ENCODE measurements around the gene PROCA1.
A peak's percentile ranks its signal among the peaks of the same experiment; 100 is the strongest.
"Not testable (repeated sequence)": the region's sequence is repeated elsewhere in the genome, so short reads cannot be mapped to it uniquely, and the experiment has no call there.

PROCA1 gene

DNA sequence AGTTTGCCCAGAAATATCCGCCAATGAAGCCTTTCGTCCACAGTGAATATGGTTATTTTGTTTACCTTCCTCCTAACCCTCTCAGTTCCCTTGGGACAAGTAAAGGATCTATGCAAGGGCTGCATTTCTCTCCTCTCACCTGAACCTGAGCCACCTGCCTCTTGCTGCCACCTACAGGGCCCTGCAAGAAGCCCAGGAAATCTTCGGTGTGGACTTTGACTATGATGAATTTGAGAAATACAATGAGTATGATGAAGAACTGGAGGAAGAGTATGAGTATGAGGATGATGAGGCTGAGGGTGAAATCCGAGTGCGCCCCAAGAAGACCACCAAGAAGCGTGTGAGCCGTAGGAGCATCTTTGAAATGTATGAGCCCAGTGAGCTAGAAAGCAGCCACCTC is 35.7 kb downstream of the PROCA1 start:
- no peak for DNase-seq (ENCODE audit: low spot score)
- FAIRE-seq = no peak

DNA sequence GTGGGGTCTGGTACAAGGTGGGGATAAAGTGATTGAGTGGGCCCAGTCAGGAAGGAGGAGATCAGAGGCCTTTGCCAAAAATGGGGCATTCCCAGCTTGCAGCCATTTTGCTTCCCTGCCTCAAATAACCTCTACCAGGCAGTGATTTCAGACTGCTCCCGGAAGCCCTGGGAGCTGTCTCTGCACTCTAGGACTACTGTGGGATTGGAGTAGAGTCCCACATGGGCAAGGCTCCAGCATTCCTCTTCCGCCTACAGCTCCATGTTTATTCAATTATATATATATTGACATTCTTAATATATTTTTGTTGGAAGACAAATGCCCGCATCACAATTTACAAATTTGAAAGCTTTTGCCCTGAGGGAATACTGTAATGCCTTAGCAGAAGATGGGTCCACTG is 36.2 kb downstream of the PROCA1 start:
- FAIRE-seq = no peak
- DNase-seq (ENCODE audit: low spot score) = no peak

DNA sequence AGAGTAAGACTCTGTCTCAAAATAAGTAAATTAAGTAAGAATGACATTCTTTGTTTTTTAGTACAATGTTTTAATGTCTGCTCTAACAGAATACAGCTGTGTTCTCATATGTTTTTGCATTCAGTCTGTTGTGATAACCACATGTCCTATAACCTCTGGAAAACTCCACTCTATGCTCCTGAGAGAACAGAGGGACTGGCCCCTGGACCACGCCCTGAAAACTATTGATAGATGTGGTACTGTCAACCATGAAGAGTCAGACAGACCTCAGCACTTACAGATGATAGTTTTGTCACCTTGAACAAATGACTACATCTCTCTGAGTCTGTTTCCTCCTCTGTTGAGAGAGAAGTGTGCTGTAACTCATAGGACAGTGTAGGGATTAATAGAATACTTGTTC is 41.8 kb downstream of the PROCA1 start:
- DNase-seq (ENCODE audit: low spot score) = no peak
- FAIRE-seq = no peak

DNA sequence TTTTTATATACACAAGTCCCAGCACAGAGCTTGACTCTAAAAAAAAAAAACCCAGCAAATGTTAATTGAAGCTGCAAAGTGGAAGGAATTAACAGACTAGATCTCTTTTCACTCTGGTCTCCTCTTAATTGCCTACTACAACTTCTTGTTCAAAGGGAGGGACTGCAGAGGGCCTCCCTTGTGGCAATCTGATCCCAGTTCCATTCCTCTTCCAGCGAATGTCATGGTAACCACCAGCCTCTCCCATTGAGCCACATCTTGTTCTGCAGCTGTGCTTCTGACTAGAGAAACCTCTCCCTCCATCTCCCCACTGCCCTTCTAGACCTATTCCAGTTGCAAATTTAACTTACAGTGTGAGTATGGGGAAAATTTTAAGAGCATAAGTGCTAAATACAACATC is 43.8 kb downstream of the PROCA1 start:
- no peak for FAIRE-seq
- no peak for DNase-seq (ENCODE audit: low spot score)

DNA sequence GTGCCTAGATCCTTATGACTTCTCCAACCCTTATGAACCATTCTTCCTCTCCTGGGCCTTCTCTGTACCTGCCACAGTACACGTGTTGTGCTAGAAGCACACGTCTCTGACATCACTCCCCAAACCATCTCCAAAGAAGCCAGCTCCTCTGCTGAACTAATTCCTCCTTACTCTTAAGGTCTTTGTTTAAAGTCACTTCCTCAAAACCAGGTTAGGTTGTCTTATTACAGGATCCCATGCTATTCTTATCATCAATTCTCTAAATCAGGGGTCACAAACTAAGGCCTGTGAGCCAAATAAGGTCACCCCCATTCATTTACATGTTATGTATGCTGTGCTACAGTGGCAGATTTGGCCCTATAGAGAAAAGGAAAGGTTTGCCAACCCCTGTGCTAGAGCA is 45.7 kb downstream of the PROCA1 start:
- no peak for DNase-seq (ENCODE audit: low spot score)
- FAIRE-seq = no peak

DNA sequence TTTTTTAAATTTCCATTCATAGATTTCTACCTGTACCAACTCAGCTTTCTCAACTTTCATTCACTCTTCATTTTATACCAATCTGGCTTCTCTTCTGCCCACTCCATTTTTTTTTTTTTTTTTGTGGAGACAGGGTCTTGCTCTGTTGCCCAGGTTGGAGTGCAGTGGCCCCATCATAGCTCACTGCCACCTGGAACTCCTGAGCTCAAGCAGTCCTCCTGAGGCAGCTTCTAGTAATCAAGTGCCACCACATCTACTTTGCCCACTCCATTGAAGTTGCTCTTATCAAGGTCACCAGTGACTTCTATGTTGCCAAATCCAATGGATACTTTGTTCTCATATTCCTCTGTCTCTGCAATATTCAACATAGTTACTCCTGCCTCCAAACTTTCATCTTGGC is 48.0 kb downstream of the PROCA1 start:
- FAIRE-seq (no peak), DNase-seq (ENCODE audit: low spot score) (no peak)

DNA sequence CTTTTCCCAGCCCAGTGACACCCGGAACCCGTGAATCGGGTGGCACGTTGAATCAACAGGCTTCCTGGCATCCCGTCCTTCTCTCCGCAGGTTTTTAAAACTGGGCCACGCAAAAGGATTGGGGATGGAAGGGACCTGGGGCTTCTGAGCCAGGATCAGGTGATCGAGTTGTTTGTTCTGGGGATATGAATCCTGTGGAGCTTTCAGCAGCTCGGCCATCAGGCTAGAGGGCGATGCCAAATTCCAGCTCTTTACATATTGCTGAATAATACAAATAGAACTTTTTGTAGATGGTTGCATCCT is 49.2 kb downstream of the PROCA1 start:
- no peak for DNase-seq (ENCODE audit: low spot score)
- FAIRE-seq = no peak

DNA sequence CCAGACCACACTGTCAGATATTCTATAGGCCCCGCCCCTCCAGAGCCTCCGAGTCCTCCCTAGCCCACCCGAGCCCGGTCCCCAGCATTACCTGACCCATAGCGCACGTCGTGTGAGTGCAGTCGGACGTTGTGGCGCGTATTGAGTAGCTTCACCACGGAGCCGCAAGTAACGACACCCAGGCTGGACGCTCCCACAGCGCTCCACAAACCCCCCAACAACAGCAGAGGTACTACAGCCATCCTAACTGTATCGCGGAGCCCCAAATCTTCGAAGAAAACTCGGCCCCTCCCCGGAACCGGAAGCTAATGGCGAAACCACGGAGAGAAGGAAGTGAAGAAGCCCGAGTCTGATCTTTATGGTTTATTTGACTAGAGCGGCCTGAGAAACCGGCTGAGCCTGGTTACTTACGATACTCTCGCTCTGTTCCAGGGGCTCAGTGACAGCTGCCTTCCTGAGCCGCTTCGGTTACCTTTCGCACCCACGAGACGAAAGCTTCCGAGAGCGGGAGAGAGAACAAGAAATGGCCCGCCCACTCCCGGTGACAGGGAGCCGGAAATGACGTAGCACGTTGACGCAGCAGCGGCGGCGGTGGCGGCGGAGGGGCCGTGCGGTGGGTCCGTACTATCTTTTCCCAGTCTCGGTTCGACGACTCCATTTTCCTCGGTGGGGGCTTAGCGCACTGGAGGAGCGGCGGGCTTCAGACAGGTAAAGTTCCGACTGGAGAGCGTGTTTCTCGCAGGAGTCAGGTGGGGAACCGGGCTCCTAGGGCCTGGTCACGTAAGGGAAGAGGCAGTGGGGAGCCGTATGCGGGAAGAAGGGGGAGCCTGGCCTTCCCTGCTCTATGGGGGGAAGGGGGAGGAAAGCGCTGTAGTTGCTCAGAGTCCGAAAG is 49.8 kb downstream of the PROCA1 start, which contains the start of the genes SDF2 and SUPT6H:
SDF2 (minus strand) TSS at position 272 of the 892 bp plus-strand sequence; CDS start at position 242, 30 bp downstream.
SUPT6H (plus strand) TSS at position 571 of the 892 bp plus-strand sequence. CDS start 11,197 bp downstream, outside the sequence.
- peak; percentile 95 for DNase-seq (ENCODE audit: low spot score)
- FAIRE-seq = peak; percentile 50

DNA sequence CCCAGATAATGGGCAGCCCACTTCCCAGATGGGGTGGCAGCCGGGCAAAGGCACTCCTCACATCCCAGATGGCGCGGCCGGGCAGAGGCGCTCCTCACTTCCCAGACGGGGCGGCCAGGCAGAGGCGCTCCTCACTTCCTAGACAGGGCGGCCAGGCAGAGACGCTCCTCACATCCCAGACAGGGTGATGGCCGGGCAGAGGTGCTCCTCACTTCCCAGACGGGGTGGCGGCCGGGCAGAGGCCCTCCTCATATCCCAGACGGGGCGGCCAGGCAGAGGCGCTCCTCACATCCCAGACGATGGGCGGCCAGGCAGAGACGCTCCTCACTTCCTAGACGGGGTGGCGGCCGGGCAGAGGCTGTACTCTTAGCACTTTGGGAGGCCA is 52.2 kb downstream of the PROCA1 start:
- DNase-seq (ENCODE audit: low spot score); FAIRE-seq: not testable (repeated sequence)

DNA sequence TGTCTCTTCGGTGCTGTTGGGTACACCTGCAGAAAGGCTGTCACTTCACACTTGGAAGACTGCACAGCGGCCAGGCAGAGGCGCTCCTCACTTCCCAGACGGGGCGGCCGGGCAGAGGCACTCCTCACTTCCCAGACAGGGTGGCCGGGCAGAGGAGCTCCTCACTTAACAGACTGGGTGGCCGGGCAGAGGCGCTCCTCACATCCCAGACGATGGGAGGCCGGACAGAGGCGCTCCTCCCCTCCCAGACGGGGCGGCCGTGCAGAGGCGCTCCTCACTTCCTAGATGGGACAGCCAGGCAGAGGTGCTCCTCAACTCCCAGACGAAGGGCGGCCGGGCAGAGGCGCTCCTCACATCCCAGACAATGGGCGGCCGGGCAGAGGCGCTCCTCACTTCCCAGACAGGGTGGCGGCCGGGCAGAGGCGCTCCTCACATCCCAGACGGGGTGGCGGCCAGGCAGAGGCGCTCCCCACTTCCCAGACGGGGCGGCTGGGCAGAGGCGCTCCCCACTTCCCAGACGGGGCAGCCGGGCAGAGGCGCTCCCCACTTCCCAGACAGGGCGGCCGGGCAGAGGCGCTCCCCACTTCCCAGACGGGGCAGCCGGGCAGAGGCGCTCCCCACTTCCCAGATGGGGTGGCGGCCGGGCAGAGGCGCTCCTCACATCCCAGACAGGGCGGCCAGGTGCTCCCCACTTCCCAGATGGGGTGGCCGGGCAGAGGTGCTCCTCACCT is 52.8 kb downstream of the PROCA1 start:
- not testable (repeated sequence) for DNase-seq (ENCODE audit: low spot score); FAIRE-seq

DNA sequence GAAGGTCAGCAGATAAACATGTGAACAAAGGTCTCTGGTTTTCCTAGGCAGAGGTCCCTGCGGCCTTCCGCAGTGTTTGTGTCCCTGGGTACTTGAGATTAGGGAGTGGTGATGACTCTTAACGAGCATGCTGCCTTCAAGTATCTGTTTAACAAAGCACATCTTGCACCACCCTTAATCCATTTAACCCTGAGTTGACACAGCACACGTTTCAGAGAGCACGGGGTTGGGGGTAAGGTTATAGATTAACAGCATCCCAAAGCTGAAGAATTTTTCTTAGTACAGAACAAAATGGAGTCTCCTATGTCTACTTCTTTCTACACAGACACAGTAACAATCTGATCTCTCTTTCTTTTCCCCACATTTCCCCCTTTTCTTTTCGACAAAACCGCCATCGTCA is 53.3 kb downstream of the PROCA1 start:
- DNase-seq (ENCODE audit: low spot score); FAIRE-seq: not testable (repeated sequence)

DNA sequence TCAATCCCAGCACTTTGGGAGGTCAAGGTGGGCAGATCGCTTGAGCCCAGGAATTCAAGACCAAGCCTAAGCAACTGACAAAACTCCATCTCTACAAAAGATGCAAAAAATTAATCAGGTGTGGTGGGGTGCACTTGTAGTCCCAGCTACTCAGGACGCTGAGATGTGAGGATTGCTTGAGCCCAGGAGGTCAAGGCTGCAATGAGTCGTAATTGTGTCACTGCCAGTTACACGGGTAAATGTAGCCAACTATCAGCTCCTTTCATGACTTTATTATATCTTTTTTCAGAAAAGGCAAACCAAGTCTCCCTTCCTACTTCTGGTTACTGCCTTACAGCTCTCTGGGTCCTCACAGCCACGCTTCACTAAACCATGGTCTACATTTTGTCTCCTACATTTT is 53.9 kb downstream of the PROCA1 start:
- DNase-seq (ENCODE audit: low spot score) (no peak), FAIRE-seq (no peak)

DNA sequence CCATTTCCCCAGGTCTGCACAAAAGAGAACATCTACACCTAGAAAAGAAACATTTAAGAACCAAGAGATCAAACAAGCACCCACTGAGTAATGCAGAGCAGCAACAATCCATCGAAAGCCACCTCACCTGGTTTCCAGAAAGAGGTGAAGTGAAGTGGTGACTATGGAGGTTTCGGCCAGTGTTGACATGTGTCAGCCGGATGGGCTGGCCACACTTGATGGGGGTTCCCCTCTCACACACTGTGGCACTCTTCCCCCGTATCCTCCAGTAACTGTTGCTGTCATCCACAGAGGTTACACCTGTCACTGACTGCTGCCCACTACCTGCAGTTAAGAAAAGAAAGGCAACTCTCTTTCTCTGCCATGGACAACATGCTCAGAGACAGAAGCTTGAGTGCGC is 56.5 kb downstream of the PROCA1 start:
- no peak for FAIRE-seq
- DNase-seq (ENCODE audit: low spot score) = no peak
